HG03460 (cell line): ENCODE results near the gene CHN1.

Experiments used
- ATAC-seq: cut with Tn5 transposase; IDR thresholded peaks from one replicate; pipeline ENCODE4 v1.9.1; 2021; ENCODE audit not compliant: unreplicated experiment

The CHN1 gene

GRCh38 chr2:174974131-174974530, 31.1 kb downstream of the CHN1 start:
- ATAC-seq, result no peak

GRCh38 chr2:174972924-174973323, 32.3 kb downstream of the CHN1 start:
- ATAC-seq, result no peak

GRCh38 chr2:174971868-174972781, 33.1 kb downstream of the CHN1 start:
- no peak for ATAC-seq

GRCh38 chr2:174970092-174970491, 35.1 kb downstream of the CHN1 start:
- ATAC-seq, result no peak

GRCh38 chr2:174969091-174969734, 36.0 kb downstream of the CHN1 start:
- ATAC-seq, result no peak

- ATAC-seq, result no peak
Observed at GRCh38 chr2:174967691-174968260, 37.4 kb downstream of the CHN1 start.

GRCh38 chr2:174967086-174967485, 38.1 kb downstream of the CHN1 start:
- ATAC-seq, result no peak

- no peak for ATAC-seq
Observed at GRCh38 chr2:174965992-174966744, 39.0 kb downstream of the CHN1 start.

GRCh38 chr2:174965551-174965950, 39.6 kb downstream of the CHN1 start:
- no peak for ATAC-seq

- no peak for ATAC-seq
Observed at GRCh38 chr2:174964404-174964803, 40.8 kb downstream of the CHN1 start.

- no peak for ATAC-seq
Observed at GRCh38 chr2:174963437-174964400, 41.5 kb downstream of the CHN1 start.

GRCh38 chr2:174959787-174960186, 45.4 kb downstream of the CHN1 start:
- no peak for ATAC-seq

- ATAC-seq, result no peak
Observed at GRCh38 chr2:174957050-174957449, 48.1 kb downstream of the CHN1 start.

GRCh38 chr2:174952607-174953006, 52.6 kb downstream of the CHN1 start:
- no peak for ATAC-seq

GRCh38 chr2:174951745-174952144, 53.4 kb downstream of the CHN1 start:
- ATAC-seq, result no peak

GRCh38 chr2:174949988-174950687, 55.0 kb downstream of the CHN1 start:
- ATAC-seq, result no peak

GRCh38 chr2:174945601-174946260, 59.5 kb downstream of the CHN1 start:
- no peak for ATAC-seq

GRCh38 chr2:174939046-174939445, 66.1 kb downstream of the CHN1 start:
- ATAC-seq, result no peak

GRCh38 chr2:174931724-174932123, 73.5 kb downstream of the CHN1 start:
- no peak for ATAC-seq
